ENCODE data around the gene HES4. TPM values are rescaled to one million over a fixed set of nuclear protein-coding genes. Genes with fewer than 3 reads are reported as not detected.

Gene HES4
- total and polyA plus RNA-seq, 2 donors (not counting 3 experiments of a cell fraction or from before 2014, with no cell fraction given) = 30.5 to 37.6 TPM

- H4K20me1 ChIP-seq (replicated peaks; ENCODE audit: control insufficient read depth, extremely low read depth, insufficient read depth, low read length) = no peaks in the 10 kb centered on the region
- no peak overlapping the region for H3K4me3 ChIP-seq (replicated peaks in 1 of 3; ENCODE audit: insufficient read depth in 1 of 3, low read depth in 1 of 3, low read length in 3 of 3)
- H3K27me3 ChIP-seq (ENCODE audit: control insufficient read depth in 2 of 2, insufficient read depth in 2 of 2, low read length in 2 of 2) = no peaks in the 10 kb centered on the region
- H3K4me2 ChIP-seq (ENCODE audit: insufficient read depth, low read length) = no peak overlapping the region
- H3K79me2 ChIP-seq (ENCODE audit: control insufficient read depth, insufficient read depth, low read length) = no peaks in the 10 kb centered on the region
- H3K27ac ChIP-seq (ENCODE audit: insufficient read depth, low read depth, low read length) = no peak overlapping the region
- no peaks in the 10 kb centered on the region for H3K9me3 ChIP-seq (replicated peaks; ENCODE audit: control insufficient read depth, insufficient read depth, low read length)
- DNase-seq (ENCODE audit: low read depth, low spot score) = no peak
- TF ChIP-seq EZH2 (IDR thresholded peaks at IDR 0.05; ENCODE audit: borderline replicate concordance, low read depth, low read length, severe bottlenecking) = no peak
- TF ChIP-seq MYC (IDR thresholded peaks at IDR 0.05; ENCODE audit: low read depth, low read length) = no peak
- TF ChIP-seq JUN (IDR thresholded peaks at IDR 0.05; ENCODE audit: borderline replicate concordance, insufficient read depth, insufficient read length, low read depth) = no peak
- TF ChIP-seq POLR2AphosphoS5 (IDR thresholded peaks at IDR 0.05; ENCODE audit: insufficient read depth, low read depth, low read length) = no peak
- no peak for TF ChIP-seq POLR2A (IDR thresholded peaks at IDR 0.05; ENCODE audit: low read depth, low read length)
- no peak for TF ChIP-seq GATA2 (IDR thresholded peaks at IDR 0.05; ENCODE audit: insufficient read depth, insufficient read length, low read depth, low read length)
- no peak for TF ChIP-seq FOS (IDR thresholded peaks at IDR 0.05; ENCODE audit: borderline replicate concordance, insufficient read depth, low read length)
- TF ChIP-seq, protein P1, sequence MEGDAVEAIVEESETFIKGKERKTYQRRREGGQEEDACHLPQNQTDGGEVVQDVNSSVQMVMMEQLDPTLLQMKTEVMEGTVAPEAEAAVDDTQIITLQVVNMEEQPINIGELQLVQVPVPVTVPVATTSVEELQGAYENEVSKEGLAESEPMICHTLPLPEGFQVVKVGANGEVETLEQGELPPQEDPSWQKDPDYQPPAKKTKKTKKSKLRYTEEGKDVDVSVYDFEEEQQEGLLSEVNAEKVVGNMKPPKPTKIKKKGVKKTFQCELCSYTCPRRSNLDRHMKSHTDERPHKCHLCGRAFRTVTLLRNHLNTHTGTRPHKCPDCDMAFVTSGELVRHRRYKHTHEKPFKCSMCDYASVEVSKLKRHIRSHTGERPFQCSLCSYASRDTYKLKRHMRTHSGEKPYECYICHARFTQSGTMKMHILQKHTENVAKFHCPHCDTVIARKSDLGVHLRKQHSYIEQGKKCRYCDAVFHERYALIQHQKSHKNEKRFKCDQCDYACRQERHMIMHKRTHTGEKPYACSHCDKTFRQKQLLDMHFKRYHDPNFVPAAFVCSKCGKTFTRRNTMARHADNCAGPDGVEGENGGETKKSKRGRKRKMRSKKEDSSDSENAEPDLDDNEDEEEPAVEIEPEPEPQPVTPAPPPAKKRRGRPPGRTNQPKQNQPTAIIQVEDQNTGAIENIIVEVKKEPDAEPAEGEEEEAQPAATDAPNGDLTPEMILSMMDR (IDR thresholded peaks at IDR 0.05; ENCODE audit: extremely low read depth in 1 of 2, insufficient read depth in 1 of 2, low read depth in 1 of 2, low read length in 2 of 2) = no peak
- TF ChIP-seq, protein P2, sequence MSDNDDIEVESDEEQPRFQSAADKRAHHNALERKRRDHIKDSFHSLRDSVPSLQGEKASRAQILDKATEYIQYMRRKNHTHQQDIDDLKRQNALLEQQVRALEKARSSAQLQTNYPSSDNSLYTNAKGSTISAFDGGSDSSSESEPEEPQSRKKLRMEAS (IDR thresholded peaks at IDR 0.05; ENCODE audit: insufficient read depth, insufficient read length) = no peak
- intact Hi-C loops (cut with micrococcal nuclease) (no loop called here), dilution Hi-C loops (cut with MboI; ENCODE audit: extremely low pct_ligation_motif_present, low sequenced_read_pairs) (no loop called here)
- H3K9me1 ChIP-seq (replicated peaks; ENCODE audit: control insufficient read depth, extremely low read depth, insufficient read depth, low read length) = no peaks in the 10 kb centered on the region
- ChIA-PET CTCF (no interaction called here), POLR2A (no interaction called here)
- FAIRE-seq = no peak
- H3K4me1 ChIP-seq (ENCODE audit: control insufficient read depth, extremely low read depth, insufficient read depth, low read length) = no peaks in the 10 kb centered on the region
- BruUV-seq (replicated peaks) = no TSS peak
- H2AFZ ChIP-seq (ENCODE audit: low read depth, low read length) = no peak overlapping the region
- H3K36me3 ChIP-seq (ENCODE audit: control insufficient read depth in 2 of 2, extremely low read depth in 1 of 2, insufficient read depth in 2 of 2, low read length in 2 of 2) = no peaks in the 10 kb centered on the region
- H3K9ac ChIP-seq (replicated peaks; ENCODE audit: extremely low read depth, insufficient read depth, low read length) = no peak overlapping the region
Observed at GRCh38 chr1:979744-980072, 20.2 kb downstream of the HES4 start.
